Nephron progenitor cell (in vitro differentiated cells): ENCODE results near the gene TWSG1.

ENCODE experiments used
- DNase-seq: peaks from one replicate; pipeline ENCODE4 v3.0.0; 2021
- H3K27ac Mint-ChIP-seq: 2 replicates; pipeline ENCODE4 v1.8.0; 2021; ENCODE audit warnings: mild to moderate bottlenecking, moderate library complexity, mixed read lengths
- H3K27me3 Mint-ChIP-seq: 2 replicates; pipeline ENCODE4 v1.8.0; 2021; ENCODE audit warnings: mild to moderate bottlenecking, low read depth, mixed read lengths; ENCODE audit not compliant: poor library complexity
- H3K36me3 Mint-ChIP-seq: 2 replicates; pipeline ENCODE4 v1.8.0; 2021; ENCODE audit warnings: low read depth, mixed read lengths
- H3K4me1 Mint-ChIP-seq: 2 replicates; pipeline ENCODE4 v1.8.0; 2021; ENCODE audit warnings: mixed read lengths
- H3K4me3 Mint-ChIP-seq: 2 replicates; pipeline ENCODE4 v1.8.0; 2021; ENCODE audit warnings: mild to moderate bottlenecking, moderate library complexity, mixed read lengths
- H3K9me3 Mint-ChIP-seq: 2 replicates; pipeline ENCODE4 v1.8.0; 2021; ENCODE audit warnings: mild to moderate bottlenecking, moderate library complexity, mixed read lengths
- TF ChIP-seq, protein P1 (sequence below): fragments of 200-600 bp; sonication (generic); IDR thresholded peaks from 2 replicates; pipeline ENCODE4 v1.5.0; 2021; ENCODE audit warnings: antibody characterized with exemption

TWSG1 gene

DNA sequence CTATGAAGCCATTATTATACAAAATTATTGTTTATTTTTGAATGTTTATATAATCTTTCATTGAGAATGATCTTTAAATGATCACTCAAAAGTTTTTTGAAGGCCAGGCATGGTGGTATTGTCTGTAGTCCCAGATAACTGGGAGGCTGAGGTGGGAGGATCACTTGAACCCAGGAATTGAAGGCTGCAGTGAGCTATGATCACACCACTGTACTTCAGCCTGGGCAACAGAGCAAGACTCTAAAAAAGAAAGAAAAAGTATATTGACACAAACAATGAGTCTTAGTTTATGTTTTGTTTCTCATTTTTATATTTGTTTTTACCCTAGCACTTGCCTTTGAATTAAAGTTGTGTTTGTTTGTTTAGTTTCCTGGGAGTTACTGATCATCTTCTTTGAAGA is 2.3 kb downstream of the TWSG1 start:
- DNase-seq: no peak
- peaks cover 20% of the 10 kb centered on the region for H3K4me1 Mint-ChIP-seq
- H3K36me3 Mint-ChIP-seq: peaks cover 58% of the 10 kb centered on the region
- no peak overlapping the region for H3K27ac Mint-ChIP-seq
- H3K27me3 Mint-ChIP-seq: no peaks in the 10 kb centered on the region
- H3K4me3 Mint-ChIP-seq: no peak overlapping the region
- TF ChIP-seq, protein P1, sequence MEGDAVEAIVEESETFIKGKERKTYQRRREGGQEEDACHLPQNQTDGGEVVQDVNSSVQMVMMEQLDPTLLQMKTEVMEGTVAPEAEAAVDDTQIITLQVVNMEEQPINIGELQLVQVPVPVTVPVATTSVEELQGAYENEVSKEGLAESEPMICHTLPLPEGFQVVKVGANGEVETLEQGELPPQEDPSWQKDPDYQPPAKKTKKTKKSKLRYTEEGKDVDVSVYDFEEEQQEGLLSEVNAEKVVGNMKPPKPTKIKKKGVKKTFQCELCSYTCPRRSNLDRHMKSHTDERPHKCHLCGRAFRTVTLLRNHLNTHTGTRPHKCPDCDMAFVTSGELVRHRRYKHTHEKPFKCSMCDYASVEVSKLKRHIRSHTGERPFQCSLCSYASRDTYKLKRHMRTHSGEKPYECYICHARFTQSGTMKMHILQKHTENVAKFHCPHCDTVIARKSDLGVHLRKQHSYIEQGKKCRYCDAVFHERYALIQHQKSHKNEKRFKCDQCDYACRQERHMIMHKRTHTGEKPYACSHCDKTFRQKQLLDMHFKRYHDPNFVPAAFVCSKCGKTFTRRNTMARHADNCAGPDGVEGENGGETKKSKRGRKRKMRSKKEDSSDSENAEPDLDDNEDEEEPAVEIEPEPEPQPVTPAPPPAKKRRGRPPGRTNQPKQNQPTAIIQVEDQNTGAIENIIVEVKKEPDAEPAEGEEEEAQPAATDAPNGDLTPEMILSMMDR: no peak
- H3K9me3 Mint-ChIP-seq: peaks cover 14% of the 10 kb centered on the region

DNA sequence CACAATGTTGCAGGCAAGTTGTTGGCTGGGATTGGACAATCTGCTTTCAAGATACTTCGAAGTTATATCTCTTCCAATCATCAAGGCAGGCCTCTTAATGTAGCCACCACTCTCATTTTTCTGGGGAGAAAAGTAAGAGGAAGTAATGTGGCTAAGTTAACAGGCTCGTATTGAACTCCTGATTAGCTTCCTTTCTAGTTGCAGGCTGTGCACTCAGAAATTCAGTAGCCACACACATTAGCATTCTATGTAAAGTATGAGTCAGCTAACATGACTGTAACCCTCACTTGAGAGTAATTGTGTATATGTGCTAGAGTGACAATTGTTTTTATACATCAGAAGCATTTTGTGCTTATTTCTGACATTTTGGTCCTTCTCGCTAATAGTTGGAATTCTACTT is 3.3 kb downstream of the TWSG1 start:
- no peak overlapping the region for H3K27ac Mint-ChIP-seq
- no peak for DNase-seq
- no peak overlapping the region for H3K4me3 Mint-ChIP-seq
- H3K4me1 Mint-ChIP-seq: peaks cover 20% of the 10 kb centered on the region
- TF ChIP-seq, protein P1: no peak
- no peaks in the 10 kb centered on the region for H3K27me3 Mint-ChIP-seq
- H3K9me3 Mint-ChIP-seq: peaks cover 9% of the 10 kb centered on the region
- H3K36me3 Mint-ChIP-seq: peaks cover 65% of the 10 kb centered on the region

DNA sequence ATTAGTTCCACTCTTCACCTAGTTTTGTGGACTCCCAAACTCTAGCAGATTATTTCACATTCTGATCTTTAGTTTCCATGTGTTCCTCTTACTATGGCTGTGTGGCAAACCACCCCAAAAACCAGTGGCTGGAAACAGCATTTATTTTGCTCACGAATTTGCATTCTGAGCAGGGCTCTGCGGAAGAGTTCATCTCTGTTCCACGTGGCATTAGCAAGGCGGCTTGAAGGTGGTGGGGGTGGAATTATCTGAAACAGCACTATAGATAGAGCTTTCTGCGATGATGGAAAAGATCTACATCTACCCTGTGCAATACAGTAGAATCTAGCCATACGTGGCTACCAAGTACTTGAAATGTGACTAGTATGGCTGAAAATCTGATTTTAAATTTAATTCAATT is 5.9 kb downstream of the TWSG1 start:
- Mint-ChIP-seq H3K4me3 (no peak overlapping the region), H3K4me1 (peaks cover 11% of the 10 kb centered on the region), H3K27me3 (no peaks in the 10 kb centered on the region), H3K36me3 (peaks cover 87% of the 10 kb centered on the region), H3K27ac (no peak overlapping the region), H3K9me3 (peaks cover 12% of the 10 kb centered on the region)
- TF ChIP-seq, protein P1: no peak
- no peak for DNase-seq

DNA sequence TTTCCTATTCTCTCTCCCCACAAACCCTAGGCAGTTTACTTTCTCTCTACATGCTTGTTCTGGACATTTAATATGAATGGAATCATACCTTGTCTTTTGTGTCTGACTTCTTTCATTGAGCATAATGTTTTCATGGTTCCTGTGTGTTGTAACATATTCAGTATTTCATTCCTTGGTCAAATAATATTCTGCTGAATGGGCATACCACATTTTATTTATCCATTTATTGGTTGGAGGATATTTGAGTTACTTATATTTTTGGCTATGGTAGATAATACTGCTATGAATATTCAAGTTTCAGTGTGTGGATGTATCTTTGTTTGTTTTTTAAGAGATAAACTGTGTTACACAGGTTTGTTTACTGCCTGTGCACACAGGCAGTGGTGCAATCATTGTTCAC is 9.0 kb downstream of the TWSG1 start:
- H3K27me3 Mint-ChIP-seq: no peaks in the 10 kb centered on the region
- TF ChIP-seq, protein P1: no peak
- no peak for DNase-seq
- peaks cover 6% of the 10 kb centered on the region for H3K4me1 Mint-ChIP-seq
- H3K27ac Mint-ChIP-seq: no peak overlapping the region
- peaks cover 80% of the 10 kb centered on the region for H3K36me3 Mint-ChIP-seq
- peaks cover 12% of the 10 kb centered on the region for H3K9me3 Mint-ChIP-seq
- no peak overlapping the region for H3K4me3 Mint-ChIP-seq

DNA sequence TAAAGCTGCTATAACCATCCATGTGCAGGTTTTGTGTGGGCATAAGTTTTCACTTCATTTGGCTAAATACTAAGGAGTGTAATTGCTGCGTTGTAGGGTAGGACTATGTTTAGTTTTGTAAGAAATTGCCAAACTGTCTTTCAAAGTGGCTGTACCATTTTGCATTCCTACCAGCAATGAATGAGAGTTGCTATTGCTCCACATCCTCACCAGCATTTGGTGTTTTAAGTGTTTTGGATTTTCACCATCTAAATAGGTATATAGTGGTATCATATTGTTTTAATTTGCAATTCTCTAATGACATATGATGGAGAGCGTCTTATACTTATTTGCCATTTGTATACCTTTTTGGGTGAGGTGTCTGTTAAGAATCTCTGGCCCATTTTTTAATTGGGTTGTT is 12.2 kb downstream of the TWSG1 start:
- Mint-ChIP-seq H3K27me3 (no peaks in the 10 kb centered on the region), H3K36me3 (peaks cover 54% of the 10 kb centered on the region), H3K4me1 (peaks cover 6% of the 10 kb centered on the region), H3K9me3 (peaks cover 12% of the 10 kb centered on the region), H3K27ac (no peak overlapping the region), H3K4me3 (no peak overlapping the region)
- TF ChIP-seq, protein P1: no peak
- no peak for DNase-seq

DNA sequence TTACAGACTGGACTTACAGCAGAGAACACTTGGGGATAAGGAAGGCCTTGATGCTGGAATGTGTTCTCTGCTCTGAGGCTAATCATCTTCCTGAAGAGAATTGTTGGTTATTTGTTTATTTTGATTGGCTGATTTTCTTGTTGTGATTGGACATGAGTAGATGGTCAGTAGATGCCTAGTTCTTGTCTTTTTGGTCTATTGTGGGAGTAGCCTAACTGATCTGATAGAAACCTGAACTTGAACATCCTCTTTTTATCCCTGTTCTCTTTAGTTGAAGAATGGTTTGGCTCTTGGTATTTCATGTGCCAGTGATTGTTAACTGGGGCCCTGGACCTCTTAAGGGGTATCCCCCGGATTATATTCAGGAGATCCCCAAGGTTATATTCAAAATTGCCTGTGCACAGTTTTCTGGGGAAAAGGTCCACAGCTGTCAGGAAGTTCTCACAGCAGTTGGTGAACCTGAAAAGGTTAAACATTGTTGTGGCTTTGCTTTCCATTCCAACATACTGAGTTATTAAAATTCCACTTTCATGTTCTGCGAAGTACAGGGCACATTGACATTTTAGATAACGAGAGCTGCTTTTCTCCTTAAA is 13.6 kb downstream of the TWSG1 start:
- H3K27ac Mint-ChIP-seq: peak overlapping the region; percentile 3
- peaks cover 40% of the 10 kb centered on the region for H3K36me3 Mint-ChIP-seq
- H3K27me3 Mint-ChIP-seq: no peaks in the 10 kb centered on the region
- no peak overlapping the region for H3K4me3 Mint-ChIP-seq
- no peak for DNase-seq
- H3K9me3 Mint-ChIP-seq: peaks cover 12% of the 10 kb centered on the region
- TF ChIP-seq, protein P1: no peak
- peaks cover 6% of the 10 kb centered on the region for H3K4me1 Mint-ChIP-seq
